Limb (tissue), 2 donors: Measurements from ENCODE around the gene GYPC.

Experiments used
- DNase-seq, 2 donors: peaks; one replicate each; pipeline ENCODE4 v3.0.0-alpha.2; 2016; ENCODE audit errors: extremely low spot score in 2 of 2

Gene GYPC

GRCh38 chr2:126729896-126730295, 73.9 kb downstream of the GYPC start:
- no peak for DNase-seq

DNA sequence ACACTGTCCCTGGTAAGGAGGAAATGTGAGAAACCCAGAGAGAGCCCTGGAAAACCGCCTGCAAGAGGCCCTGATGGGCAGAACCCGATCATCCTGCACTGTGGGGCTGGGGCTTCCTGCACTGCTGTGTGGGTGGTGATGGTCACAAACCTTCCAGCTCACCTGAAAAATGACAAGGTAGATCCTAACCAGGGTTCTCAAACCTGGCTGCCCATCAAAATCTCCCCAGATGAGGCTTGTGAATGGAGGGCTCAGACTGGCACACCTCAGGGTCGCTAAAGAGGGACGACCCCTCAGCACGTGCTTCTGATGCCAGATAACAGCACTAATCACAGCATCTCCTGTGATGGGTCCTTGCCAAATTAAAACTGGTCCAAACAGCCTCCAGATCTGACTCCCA, 74.7 kb downstream of the GYPC start:
- DNase-seq, result no peak

GRCh38 chr2:126731353-126731752, 75.4 kb downstream of the GYPC start:
- DNase-seq, result no peak

- DNase-seq, result no peak
These were observed 76.8 kb downstream of the GYPC start for GRCh38 chr2:126732682-126733245.

DNA sequence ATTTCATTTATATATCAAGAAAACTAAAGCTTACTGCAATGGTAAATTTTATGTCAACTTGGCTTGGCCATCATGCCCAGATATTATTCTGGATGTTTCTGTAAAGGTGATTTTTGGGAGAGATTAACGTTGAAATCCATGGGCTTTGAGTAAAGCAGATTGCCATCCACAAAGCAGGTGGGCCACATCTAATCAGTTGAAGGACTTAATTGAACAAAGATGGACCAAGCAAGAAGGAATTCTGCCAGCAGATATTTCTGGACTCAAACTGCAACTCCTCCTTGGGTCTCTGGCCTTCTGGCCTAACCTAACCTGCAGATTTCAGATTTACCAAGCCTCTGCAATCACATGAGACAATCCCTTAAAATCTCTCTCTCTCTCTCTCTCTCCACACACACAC, 77.8 kb downstream of the GYPC start:
- DNase-seq, result no peak

GRCh38 chr2:126736133-126736874, 80.3 kb downstream of the GYPC start:
- peak in 1 of 2 donors; percentile 15 for DNase-seq

- no peak for DNase-seq
These were observed 83.2 kb downstream of the GYPC start for GRCh38 chr2:126739141-126739540.

DNA sequence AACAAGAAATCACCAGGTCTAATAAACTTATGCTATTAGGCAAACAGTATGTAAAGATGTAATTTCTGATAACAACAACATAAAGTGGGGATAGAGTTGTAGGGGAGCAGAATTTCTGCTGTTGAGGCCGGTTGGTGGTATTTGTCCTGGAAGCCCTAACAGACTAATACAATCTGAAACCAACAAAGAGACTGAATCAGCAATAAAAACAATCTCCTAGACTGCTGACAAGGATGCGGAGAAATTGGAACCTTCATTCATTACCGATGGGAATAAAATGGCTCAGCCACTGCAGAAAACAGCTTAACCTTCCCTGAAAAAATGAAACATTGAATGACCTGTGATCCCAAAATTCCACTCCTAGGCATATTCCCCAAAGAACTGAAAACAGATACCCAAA, 88.7 kb downstream of the GYPC start:
- no peak for DNase-seq
